GM18870 (cell line): ENCODE data around the gene ASTN2.

Experiments
- ATAC-seq: cut with Tn5 transposase; IDR thresholded peaks from one replicate; pipeline ENCODE4 v1.9.1; 2021; ENCODE audit warnings: moderate library complexity; ENCODE audit not compliant: unreplicated experiment

Gene ASTN2

GRCh38 chr9:117414906-117415331 is at the start of gene ASTN2:
Gene ASTN2, minus strand, starts transcription at chr9:117415057. Its CDS starts 119 bp downstream, at chr9:117414938.
- ATAC-seq = no peak

- no peak for ATAC-seq
These were observed 48.0 kb upstream of the ASTN2 start for GRCh38 chr9:117462861-117463260.

- no peak for ATAC-seq
These were observed 46.5 kb upstream of the ASTN2 start for GRCh38 chr9:117461386-117461785.

- no peak for ATAC-seq
These were observed 45.9 kb upstream of the ASTN2 start for GRCh38 chr9:117460743-117461142.

GRCh38 chr9:117459913-117460312 is 45.1 kb upstream of the ASTN2 start:
- no peak for ATAC-seq

GRCh38 chr9:117458066-117458465 is 43.2 kb upstream of the ASTN2 start:
- no peak for ATAC-seq

- no peak for ATAC-seq
These were observed 39.9 kb upstream of the ASTN2 start for GRCh38 chr9:117454711-117455110.

- no peak for ATAC-seq
These were observed 38.9 kb upstream of the ASTN2 start for GRCh38 chr9:117453737-117454136.

GRCh38 chr9:117451311-117451710 is 36.5 kb upstream of the ASTN2 start:
- no peak for ATAC-seq

GRCh38 chr9:117448066-117448465 is 33.2 kb upstream of the ASTN2 start:
- no peak for ATAC-seq

GRCh38 chr9:117445631-117446030 is 30.8 kb upstream of the ASTN2 start:
- no peak for ATAC-seq

GRCh38 chr9:117444501-117444900 is 29.6 kb upstream of the ASTN2 start:
- no peak for ATAC-seq

GRCh38 chr9:117437283-117437682 is 22.4 kb upstream of the ASTN2 start:
- ATAC-seq = no peak

GRCh38 chr9:117435630-117436261 is 20.9 kb upstream of the ASTN2 start:
- ATAC-seq = no peak

GRCh38 chr9:117434566-117434965 is 19.7 kb upstream of the ASTN2 start:
- no peak for ATAC-seq

GRCh38 chr9:117430813-117431212 is 16.0 kb upstream of the ASTN2 start:
- no peak for ATAC-seq

GRCh38 chr9:117427357-117427913 is 12.6 kb upstream of the ASTN2 start:
- ATAC-seq = no peak

- no peak for ATAC-seq
These were observed 10.7 kb upstream of the ASTN2 start for GRCh38 chr9:117425566-117425965.

GRCh38 chr9:117424291-117424690 is 9.4 kb upstream of the ASTN2 start:
- no peak for ATAC-seq

- ATAC-seq = no peak
These were observed 3.3 kb upstream of the ASTN2 start for GRCh38 chr9:117418111-117418510.

- no peak for ATAC-seq
These were observed 2.0 kb upstream of the ASTN2 start for GRCh38 chr9:117416856-117417255.

- ATAC-seq = no peak
These were observed 579 bp upstream of the ASTN2 start for GRCh38 chr9:117415358-117415914.
